Mucosa of descending colon (tissue), 3 donors: Measurements from ENCODE around the gene ATP1B3. TPM values are rescaled to one million over a fixed set of nuclear protein-coding genes. Genes with fewer than 3 reads are reported as not detected.
"Not testable (repeated sequence)": the region's sequence is repeated elsewhere in the genome, so short reads cannot be mapped to it uniquely, and the experiment has no call there.

Experiments
- ATAC-seq: fragments of 200-7000 bp; cut with Tn5 transposase; one replicate; pipeline ENCODE4 v1.9.1; 2020; ENCODE audit warnings: mild to moderate bottlenecking, moderate library complexity
- DNase-seq, 3 donors: peaks; one replicate each; pipeline ENCODE4 v3.0.0-alpha.2; 2020
- H3K36me3 ChIP-seq: fragments of 200-600 bp; one replicate; pipeline ENCODE4 v1.8.0; 2021; ENCODE audit warnings: low read depth, mild to moderate bottlenecking
- H3K4me1 ChIP-seq: fragments of 200-600 bp; one replicate; pipeline ENCODE4 v1.8.0; 2021; ENCODE audit warnings: low read depth, mild to moderate bottlenecking
- H3K4me3 ChIP-seq: fragments of 200-600 bp; one replicate; pipeline ENCODE4 v1.8.0; 2021; ENCODE audit warnings: mild to moderate bottlenecking
- H3K9me3 ChIP-seq: fragments of 200-600 bp; one replicate; pipeline ENCODE4 v1.8.0; 2021; ENCODE audit warnings: mild to moderate bottlenecking
- CTCF ChIP-seq: fragments of 200-600 bp; IDR thresholded peaks from one replicate; pipeline ENCODE4 v1.8.0; 2022; ENCODE audit warnings: antibody characterized with exemption, mild to moderate bottlenecking
- intact Hi-C, 2 donors: fragments of 100-400 bp; cut with DNase I in 1 of 2; cut with micrococcal nuclease in 1 of 2; formaldehyde crosslinking; loops; one replicate each; pipeline versions ENCODE4 v1.11.0 to v1.11.1; 2022; cut with DNase I, micrococcal nuclease
- total RNA-seq, 3 donors: library from RNA; stranded (reverse); fragmentation: NEBNext Ultra II Directional in 2 of 3; extraction: Animal tissue kit (Norgen Biotek cat#: 25700) in 2 of 3; gene quantifications; one replicate each; pipeline versions ENCODE4 v1.2.1 to v1.2.4, GENCODE V29; 2021 to 2023
- donor health status: DM: no; HTN: no; CAD: no; lungs with moderate emphysema.
- donor health status: DM: no; HTN: no; CAD: no.
- donor health status: DM: no; HTN: yes; CAD: no.

ATP1B3 gene
- total RNA-seq, 3 donors from 2014 or later: 266 to 466 (median 330) TPM

DNA sequence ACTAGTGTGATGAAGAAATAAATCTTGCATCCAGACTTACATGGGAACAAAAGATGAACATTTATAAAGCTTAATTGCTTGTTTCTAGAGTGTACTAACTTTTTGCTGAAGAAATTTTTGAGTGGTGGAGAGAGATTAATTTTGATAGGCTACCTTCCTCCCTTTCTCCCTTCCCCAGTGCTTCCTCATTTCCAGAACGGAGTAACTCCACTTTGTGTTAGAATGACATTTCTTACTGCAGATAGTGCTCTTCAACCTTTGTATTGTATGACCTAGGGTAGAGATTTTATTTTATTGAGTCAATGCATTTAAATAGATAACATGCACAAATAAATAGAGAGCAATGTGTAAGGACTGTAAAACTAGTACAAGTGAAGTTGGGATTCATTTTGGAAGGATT, 1.9 kb downstream of the ATP1B3 start:
- no peaks in the 10 kb centered on the region for H3K36me3 ChIP-seq
- H3K9me3 ChIP-seq: no peaks in the 10 kb centered on the region
- no peak for TF ChIP-seq CTCF
- peak overlapping the region; percentile 85 for H3K4me3 ChIP-seq
- ATAC-seq: no peak
- DNase-seq: no peak
- intact Hi-C loops: loop anchor here in 1 of 2 donors (5.0 kb wide), 1 partner anchor 141 kb away; the partner anchor contains the start of gene RNF7
- H3K4me1 ChIP-seq: peaks cover 21% of the 10 kb centered on the region

DNA sequence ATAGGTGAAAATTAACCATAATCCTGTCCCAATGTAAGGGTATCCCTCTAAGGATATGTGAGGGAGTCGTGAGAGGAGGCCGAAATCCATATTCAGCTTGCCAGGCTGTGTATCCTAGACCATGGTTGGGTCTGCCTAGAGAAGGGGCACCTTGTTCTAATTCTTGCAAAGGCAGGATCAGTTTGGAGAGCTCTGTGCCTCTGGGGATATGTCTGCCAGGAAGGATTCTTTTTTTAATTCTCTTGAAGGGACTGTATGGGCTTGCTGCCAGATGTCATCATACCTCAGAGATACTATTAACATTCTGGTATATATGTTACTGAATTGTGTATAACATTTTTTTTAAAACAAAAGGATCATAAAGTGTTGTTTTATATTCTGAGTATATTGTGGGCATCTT, 2.4 kb downstream of the ATP1B3 start:
- TF ChIP-seq CTCF: no peak
- peaks cover 21% of the 10 kb centered on the region for H3K4me1 ChIP-seq
- ATAC-seq (no peak), DNase-seq (peak in 1 of 3 donors; percentile 52)
- no peak overlapping the region for H3K4me3 ChIP-seq
- H3K36me3 ChIP-seq: no peaks in the 10 kb centered on the region
- intact Hi-C loops: loop anchor here in 1 of 2 donors (5.0 kb wide), 1 partner anchor 142 kb away; the partner anchor contains the start of gene RNF7
- H3K9me3 ChIP-seq: no peaks in the 10 kb centered on the region

- intact Hi-C loops: no loop called here
- Histone ChIP-seq H3K36me3 (no peaks in the 10 kb centered on the region), H3K4me3 (no peak overlapping the region), H3K4me1 (peaks cover 15% of the 10 kb centered on the region), H3K9me3 (no peaks in the 10 kb centered on the region)
- DNase-seq (peak in 1 of 3 donors; percentile 29), ATAC-seq (peak; percentile 76)
- no peak for TF ChIP-seq CTCF
Observed at GRCh38 chr3:141881702-141882101, 5.3 kb downstream of the ATP1B3 start.

GRCh38 chr3:141887051-141887450, 10.6 kb downstream of the ATP1B3 start:
- DNase-seq (no peak), ATAC-seq (no peak)
- intact Hi-C loops: no loop called here
- no peaks in the 10 kb centered on the region for H3K36me3 ChIP-seq
- TF ChIP-seq CTCF: no peak
- no peak overlapping the region for H3K4me3 ChIP-seq
- no peaks in the 10 kb centered on the region for H3K4me1 ChIP-seq
- no peaks in the 10 kb centered on the region for H3K9me3 ChIP-seq

DNA sequence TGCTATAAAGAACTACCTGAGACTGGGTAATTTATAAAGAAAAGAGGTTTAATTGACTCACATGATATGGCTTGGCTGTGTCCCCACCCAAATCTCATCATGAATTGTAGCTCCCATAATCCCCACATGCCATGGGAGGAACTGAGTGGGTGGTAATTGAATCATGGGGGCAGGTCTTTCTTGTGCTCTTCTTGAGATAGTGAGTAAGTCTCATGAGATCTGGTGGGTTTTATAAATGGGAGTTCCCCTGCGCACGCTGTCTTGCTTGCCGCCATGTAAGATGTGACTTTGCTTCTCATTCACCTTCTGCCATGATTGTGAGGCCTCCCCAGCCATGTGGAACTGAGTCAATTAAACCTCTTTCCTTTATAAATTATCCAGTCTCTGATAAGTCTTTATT, 12.1 kb downstream of the ATP1B3 start:
- ATAC-seq, H3K36me3 ChIP-seq, intact Hi-C loops, H3K4me1 ChIP-seq, H3K4me3 ChIP-seq, H3K9me3 ChIP-seq, DNase-seq: not testable (repeated sequence)

- intact Hi-C loops: no loop called here
Observed at GRCh38 chr3:141894524-141895176, 18.2 kb downstream of the ATP1B3 start.

More at GRCh38 chr3:141894524-141895176, 18.2 kb downstream of the ATP1B3 start:
- DNase-seq (no peak), ATAC-seq (peak; percentile 61)
- Histone ChIP-seq H3K9me3 (no peaks in the 10 kb centered on the region), H3K4me3 (no peak overlapping the region), H3K36me3 (no peaks in the 10 kb centered on the region), H3K4me1 (no peaks in the 10 kb centered on the region)
- no peak for TF ChIP-seq CTCF
